Heart left ventricle (tissue), 13 donors: ENCODE data around the gene CST7.

Experiments used
- CTCF ChIP-seq, 12 donors: fragments of 200-600 bp; sonication (generic) in 4 of 12; IDR thresholded peaks; one replicate each; pipeline versions ENCODE4 v1.5.0 to v1.8.0; 2018 to 2022; ENCODE audit warnings: antibody characterized with exemption in 12 of 12, mild to moderate bottlenecking in 5 of 12
- POLR2A ChIP-seq, 2 donors: fragments of 450-650 bp; IDR thresholded peaks; one replicate each; pipeline ENCODE4 v1.6.1; 2017; ENCODE audit warnings: antibody characterized with exemption in 2 of 2, mild to moderate bottlenecking in 2 of 2, moderate library complexity in 2 of 2
- donor health status: ischemic (EF 13 %, LVEDD 7.1; RV severe dilation, severe dysfunction).
- donor health status: DM: no; HTN: yes; CAD: no.
- donor health status: DM: no; HTN: no; CAD: no.
- donor health status: ischemic (EF 25% LVEDD 6.9; RV normal size, moderate dysfunction).
- donor health status: ischemic (EF 25% LVEDD 5.7; RV mildly dilated, moderate dysfunction).
- donor health status: ischemic (EF 35%, LVEDD 5.7; RV mildly dilated, moderate dysfunction).
- donor health status: nonischemic (EF 11% LVEDD 7.7; RV severe dilation, severe dysfunction).
- donor health status: DM: yes; HTN: yes; CAD: no.
- donor health status: PGD.
- donor health status: ischemic (EF 29% LVEDD 5.4; RV normal size, mild dysfunction).
- donor health status: nonischemic (EF 23%, LVEDD 6.1; RV moderate dilation, normal function).

- TF ChIP-seq CTCF (IDR thresholded peaks at IDR 0.05) (no peak), POLR2A (IDR thresholded peaks at IDR 0.05) (no peak)
Observed at GRCh38 chr20:24910461-24910860, 38.6 kb upstream of the CST7 start.
